ENCODE results near the gene NAV2. TPM values are rescaled to one million over a fixed set of nuclear protein-coding genes. Genes with fewer than 3 reads are reported as not detected.

NAV2 gene
- polyA plus RNA-seq, 12 donors: 36.2 to 80.2 (median 61.4) TPM

- no peak for DNase-seq
Measured at GRCh38 chr11:19737575-19737974, 24.9 kb downstream of the NAV2 start.

- DNase-seq: no peak
Measured at GRCh38 chr11:19738124-19738523, 25.5 kb downstream of the NAV2 start.

- no peak for DNase-seq
Measured at GRCh38 chr11:19739872-19740271, 27.2 kb downstream of the NAV2 start.

- DNase-seq: no peak
Measured at GRCh38 chr11:19740586-19740985, 27.9 kb downstream of the NAV2 start.

- peak; percentile 70 for DNase-seq
Measured at GRCh38 chr11:19742588-19743292, 30.1 kb downstream of the NAV2 start.

GRCh38 chr11:19743622-19744021 lies 31.0 kb downstream of the NAV2 start:
- no peak for DNase-seq

- no peak for DNase-seq
Measured at GRCh38 chr11:19744130-19744529, 31.5 kb downstream of the NAV2 start.

- DNase-seq: no peak
Measured at GRCh38 chr11:19746086-19746485, 33.4 kb downstream of the NAV2 start.

GRCh38 chr11:19747634-19748033 lies 35.0 kb downstream of the NAV2 start:
- DNase-seq: no peak

- no peak for DNase-seq
Measured at GRCh38 chr11:19751055-19751454, 38.4 kb downstream of the NAV2 start.

GRCh38 chr11:19753451-19754106 lies 40.9 kb downstream of the NAV2 start:
- DNase-seq: no peak

- DNase-seq: no peak
Measured at GRCh38 chr11:19756675-19757475, 44.2 kb downstream of the NAV2 start.

- no peak for DNase-seq
Measured at GRCh38 chr11:19759389-19759788, 46.8 kb downstream of the NAV2 start.

- DNase-seq: no peak
Measured at GRCh38 chr11:19762266-19762665, 49.6 kb downstream of the NAV2 start.

- no peak for DNase-seq
Measured at GRCh38 chr11:19763330-19763729, 50.7 kb downstream of the NAV2 start.

GRCh38 chr11:19766206-19766605 lies 53.6 kb downstream of the NAV2 start:
- no peak for DNase-seq

- no peak for DNase-seq
Measured at GRCh38 chr11:19766810-19767209, 54.2 kb downstream of the NAV2 start.

GRCh38 chr11:19767627-19768151 lies 55.1 kb downstream of the NAV2 start:
- DNase-seq: no peak

- DNase-seq: no peak
Measured at GRCh38 chr11:19768197-19768596, 55.6 kb downstream of the NAV2 start.

GRCh38 chr11:19768815-19769214 lies 56.2 kb downstream of the NAV2 start:
- no peak for DNase-seq

- no peak for DNase-seq
Measured at GRCh38 chr11:19769820-19770219, 57.2 kb downstream of the NAV2 start.

GRCh38 chr11:19770277-19770676 lies 57.6 kb downstream of the NAV2 start:
- no peak for DNase-seq

GRCh38 chr11:19771463-19771862 lies 58.8 kb downstream of the NAV2 start:
- DNase-seq: no peak
